Prostate gland (tissue), 2 donors: ENCODE measurements around the gene SMARCE1.

ENCODE experiments used
- CTCF ChIP-seq, 4 experiments: fragments of 200-600 bp in 2 of 4; fragments of 450-650 bp in 2 of 4; sonication (generic) in 2 of 4; IDR thresholded peaks; 1 replicate in 3 of 4; 2 replicates in 1 of 4; pipeline ENCODE4 v1.5.1; 2016 to 2019; ENCODE audit warnings: antibody characterized with exemption in 4 of 4, mild to moderate bottlenecking in 2 of 4, moderate library complexity in 2 of 4
- POLR2AphosphoS5 ChIP-seq: sonication (generic); formaldehyde crosslinking; IDR thresholded peaks from one replicate; pipeline ENCODE4 v1.6.1; 2017; ENCODE audit warnings: antibody characterized with exemption

GRCh38 chr17:40612599-40613244 is 34.9 kb downstream of the SMARCE1 start:
- TF ChIP-seq POLR2AphosphoS5, result no peak
- no peak for TF ChIP-seq CTCF (IDR thresholded peaks at IDR 0.05)
